SIG-M5 treated with dmso at 0.1 percent for 504 hours (cell line): ENCODE results near the gene PPIL6.

Experiments used
- DNase-seq: peaks from one replicate; lab custom pipeline; 2025; ENCODE audit not compliant: unreplicated experiment; lab: John Stamatoyannopoulos, UW

Gene PPIL6

GRCh38 chr6:109406196-109406595 lies 34.2 kb downstream of the PPIL6 start:
- DNase-seq, result peak; percentile 44

GRCh38 chr6:109397020-109397419 lies 43.4 kb downstream of the PPIL6 start:
- DNase-seq, result peak; percentile 37

- DNase-seq, result no peak
Observed at GRCh38 chr6:109396046-109396718, 44.2 kb downstream of the PPIL6 start.

- no peak for DNase-seq
Observed at GRCh38 chr6:109393886-109394281, 46.5 kb downstream of the PPIL6 start.

- DNase-seq, result no peak
Observed at GRCh38 chr6:109393157-109393885, 47.1 kb downstream of the PPIL6 start.

GRCh38 chr6:109389650-109390274 lies 50.7 kb downstream of the PPIL6 start:
- DNase-seq, result no peak

GRCh38 chr6:109388265-109388664 lies 52.2 kb downstream of the PPIL6 start:
- DNase-seq, result no peak

GRCh38 chr6:109383438-109383940 lies 56.9 kb downstream of the PPIL6 start:
- DNase-seq, result no peak

GRCh38 chr6:109382576-109383437 lies 57.6 kb downstream of the PPIL6 start:
- DNase-seq, result peak; percentile 99

GRCh38 chr6:109381747-109382575 lies 58.5 kb downstream of the PPIL6 start, which contains the start of gene CD164:
Gene CD164 (minus strand): TSS chr6:109382467. CDS start chr6:109382378, 89 bp downstream.
- peak; percentile 84 for DNase-seq

GRCh38 chr6:109381061-109381746 lies 59.2 kb downstream of the PPIL6 start:
- DNase-seq, result peak; percentile 43

GRCh38 chr6:109379711-109380110 lies 60.7 kb downstream of the PPIL6 start:
- DNase-seq, result no peak

- DNase-seq, result no peak
Observed at GRCh38 chr6:109377717-109378116, 62.7 kb downstream of the PPIL6 start.

GRCh38 chr6:109374326-109374892 lies 66.0 kb downstream of the PPIL6 start:
- no peak for DNase-seq

- DNase-seq, result peak; percentile 36
Observed at GRCh38 chr6:109373762-109374161, 66.7 kb downstream of the PPIL6 start.

- no peak for DNase-seq
Observed at GRCh38 chr6:109373331-109373730, 67.1 kb downstream of the PPIL6 start.

- peak; percentile 24 for DNase-seq
Observed at GRCh38 chr6:109372130-109372529, 68.3 kb downstream of the PPIL6 start.

- DNase-seq, result no peak
Observed at GRCh38 chr6:109370792-109371191, 69.6 kb downstream of the PPIL6 start.

- DNase-seq, result no peak
Observed at GRCh38 chr6:109370336-109370735, 70.1 kb downstream of the PPIL6 start.
